ENCODE measurements around the gene COL5A1. TPM values are rescaled to one million over a fixed set of nuclear protein-coding genes. Genes with fewer than 3 reads are reported as not detected.

Gene COL5A1
- total and polyA plus RNA-seq, 2 donors from 2014 or later = 2.4 to 23.8 TPM

GRCh38 chr9:134740071-134740470 is 98.5 kb downstream of the COL5A1 start:
- FAIRE-seq (no peak), DNase-seq (no peak)
- Histone ChIP-seq H3K27ac (ENCODE audit: low read depth in 2 of 2, low read length in 2 of 2) (no peak overlapping the region), H3K9ac (ENCODE audit: low read length in 3 of 3) (no peak overlapping the region), H3K4me1 (ENCODE audit: control insufficient read depth in 2 of 3, insufficient read depth in 2 of 3, low read depth in 1 of 3, low read length in 3 of 3) (peaks cover 0 to 3% (median 0%) of the 10 kb centered on the region in 3 donors), H3K4me3 (ENCODE audit: low read length in 3 of 3) (no peak overlapping the region), H3K9me3 (ENCODE audit: control insufficient read depth in 2 of 3, insufficient read depth in 1 of 3, low read length in 3 of 3) (peaks cover 0 to 3% (median 0%) of the 10 kb centered on the region in 3 donors), H3K36me3 (ENCODE audit: control insufficient read depth in 2 of 3, insufficient read depth in 3 of 3, low read length in 3 of 3) (peaks cover 0 to 9% (median 0%) of the 10 kb centered on the region in 3 donors), H3K27me3 (ENCODE audit: control insufficient read depth, insufficient read depth, low read length) (no peaks in the 10 kb centered on the region)
- no peak for TF ChIP-seq CTCF (IDR thresholded peaks at IDR 0.05; ENCODE audit: borderline replicate concordance, extremely low read depth, insufficient read depth)
- intact Hi-C loops (cut with DNase I) = no loop called here

- peaks cover 0 to 3% (median 0%) of the 10 kb centered on the region in 3 donors for H3K4me1 ChIP-seq (ENCODE audit: control insufficient read depth in 2 of 3, insufficient read depth in 2 of 3, low read depth in 1 of 3, low read length in 3 of 3)
- FAIRE-seq = no peak
- H3K9ac ChIP-seq (ENCODE audit: low read length in 3 of 3) = no peak overlapping the region
- no peak for DNase-seq
- H3K4me3 ChIP-seq (ENCODE audit: low read length in 3 of 3) = no peak overlapping the region
- peaks cover 0 to 3% (median 0%) of the 10 kb centered on the region in 3 donors for H3K9me3 ChIP-seq (ENCODE audit: control insufficient read depth in 2 of 3, insufficient read depth in 1 of 3, low read length in 3 of 3)
- intact Hi-C loops (cut with DNase I) = no loop called here
- no peaks in the 10 kb centered on the region for H3K27me3 ChIP-seq (ENCODE audit: control insufficient read depth, insufficient read depth, low read length)
- no peak for TF ChIP-seq CTCF (IDR thresholded peaks at IDR 0.05; ENCODE audit: borderline replicate concordance, extremely low read depth, insufficient read depth)
- H3K36me3 ChIP-seq (ENCODE audit: control insufficient read depth in 2 of 3, insufficient read depth in 3 of 3, low read length in 3 of 3) = peaks cover 0 to 9% (median 0%) of the 10 kb centered on the region in 3 donors
- no peak overlapping the region for H3K27ac ChIP-seq (ENCODE audit: low read depth in 2 of 2, low read length in 2 of 2)
Observed at GRCh38 chr9:134741846-134742245, 100.2 kb downstream of the COL5A1 start.

GRCh38 chr9:134742822-134743535 is 101.4 kb downstream of the COL5A1 start:
- peaks cover 0 to 5% (median 0%) of the 10 kb centered on the region in 3 donors for H3K9me3 ChIP-seq (ENCODE audit: control insufficient read depth in 2 of 3, insufficient read depth in 1 of 3, low read length in 3 of 3)
- peaks cover 0 to 17% (median 6%) of the 10 kb centered on the region in 3 donors for H3K36me3 ChIP-seq (ENCODE audit: control insufficient read depth in 2 of 3, insufficient read depth in 3 of 3, low read length in 3 of 3)
- H3K4me1 ChIP-seq (ENCODE audit: control insufficient read depth in 2 of 3, insufficient read depth in 2 of 3, low read depth in 1 of 3, low read length in 3 of 3) = peaks cover 0 to 3% (median 0%) of the 10 kb centered on the region in 3 donors
- DNase-seq (no peak), FAIRE-seq (no peak)
- H3K9ac ChIP-seq (ENCODE audit: low read length in 3 of 3) = no peak overlapping the region
- TF ChIP-seq CTCF (IDR thresholded peaks at IDR 0.05; ENCODE audit: borderline replicate concordance, extremely low read depth, insufficient read depth) = no peak
- intact Hi-C loops (cut with DNase I) = no loop called here
- H3K4me3 ChIP-seq (ENCODE audit: low read length in 3 of 3) = no peak overlapping the region
- no peaks in the 10 kb centered on the region for H3K27me3 ChIP-seq (ENCODE audit: control insufficient read depth, insufficient read depth, low read length)
- no peak overlapping the region for H3K27ac ChIP-seq (ENCODE audit: low read depth in 2 of 2, low read length in 2 of 2)
